ENCODE results near the gene EHMT1.
A peak's percentile ranks its signal among the peaks of the same experiment; 100 is the strongest.

The EHMT1 gene

DNA sequence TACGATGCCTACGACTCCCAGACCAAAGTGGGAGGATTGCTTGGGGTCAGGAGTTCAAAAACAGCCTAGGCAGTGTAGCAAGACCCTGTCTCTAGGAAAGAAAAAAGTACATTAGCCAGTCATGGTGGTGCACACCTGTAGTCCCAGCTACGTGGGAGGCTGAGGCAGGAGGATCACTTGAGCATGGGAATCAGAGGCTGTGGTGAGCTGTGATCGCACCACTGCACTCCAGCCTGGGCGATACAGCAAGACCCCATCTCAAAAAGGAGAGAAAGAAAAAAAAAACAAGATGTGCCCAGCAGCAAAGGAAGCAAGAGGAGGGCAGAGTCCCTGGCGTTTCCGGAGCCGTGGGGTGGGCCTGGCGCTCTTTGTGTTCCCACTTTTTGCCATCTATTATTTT, 179.3 kb downstream of the EHMT1 start:
- Histone ChIP-seq H3K27me3 (ENCODE audit: control insufficient read depth in 1 of 2, insufficient read depth in 1 of 2, low read length in 2 of 2) (no peaks in the 10 kb centered on the region), H3K27ac (ENCODE audit: low read length, poor library complexity, severe bottlenecking) (no peak overlapping the region)
- WGBS: 96% methylated on average over 9 of the region's 9 CpGs

GRCh38 chr9:137798901-137799629, 180.3 kb downstream of the EHMT1 start:
- Histone ChIP-seq H3K4me3 (ENCODE audit: insufficient read depth in 1 of 2, low read depth in 1 of 2, low read length in 2 of 2) (no peak overlapping the region), H3K9me3 (ENCODE audit: control insufficient read depth, low read length) (no peaks in the 10 kb centered on the region), H4K8ac (ENCODE audit: low read length) (no peak overlapping the region), H3K27me3 (ENCODE audit: control insufficient read depth in 1 of 2, insufficient read depth in 1 of 2, low read length in 2 of 2) (no peaks in the 10 kb centered on the region), H2BK12ac (ENCODE audit: low read length in 2 of 2) (no peak overlapping the region), H2AFZ (ENCODE audit: low read depth, low read length) (no peak overlapping the region), H3K36me3 (ENCODE audit: control insufficient read depth in 1 of 2, insufficient read depth in 2 of 2, low read depth in 1 of 2, low read length in 2 of 2) (peaks cover 80 to 95% of the 10 kb centered on the region in 2 experiments), H3K18ac (ENCODE audit: low read depth in 1 of 2, low read length in 2 of 2) (no peak overlapping the region), H3K4me2 (ENCODE audit: low read length, poor library complexity, severe bottlenecking) (no peak overlapping the region), H2BK15ac (ENCODE audit: low read depth, poor library complexity, severe bottlenecking) (no peak overlapping the region), H3K9ac (ENCODE audit: low read length) (no peak overlapping the region), H4K91ac (ENCODE audit: low read length) (peak overlapping the region; percentile 25), H3K27ac (ENCODE audit: low read length, poor library complexity, severe bottlenecking) (no peak overlapping the region), H3K4ac (ENCODE audit: low read depth in 1 of 2, low read length in 2 of 2) (no peak overlapping the region), H3K79me1 (replicated peaks; ENCODE audit: low read length, poor library complexity, severe bottlenecking) (peaks cover 24% of the 10 kb centered on the region), H2BK5ac (ENCODE audit: low read depth, low read length, poor library complexity, severe bottlenecking) (no peak overlapping the region), H2AK5ac (ENCODE audit: low read length, severe bottlenecking) (no peak overlapping the region), H3K4me1 (ENCODE audit: control insufficient read depth, insufficient read depth, low read depth, low read length) (no peaks in the 10 kb centered on the region), H3K23ac (ENCODE audit: low read length in 2 of 2) (no peak overlapping the region), H3K14ac (ENCODE audit: low read length in 2 of 2) (no peak overlapping the region), H2BK120ac (ENCODE audit: low read depth, low read length) (no peak overlapping the region)
- 97% methylated on average over 21 of the region's 21 CpGs for WGBS
- no peak for DNase-seq

More for the DNA sequence above, 179.3 kb downstream of the EHMT1 start:
- no peak overlapping the region for H2AFZ ChIP-seq (ENCODE audit: low read depth, low read length)
- H3K23ac ChIP-seq (ENCODE audit: low read length in 2 of 2): no peak overlapping the region
- no peak overlapping the region for H4K91ac ChIP-seq (ENCODE audit: low read length)
- H2BK15ac ChIP-seq (ENCODE audit: low read depth, poor library complexity, severe bottlenecking): no peak overlapping the region
- no peaks in the 10 kb centered on the region for H3K4me1 ChIP-seq (ENCODE audit: control insufficient read depth, insufficient read depth, low read depth, low read length)
- H3K79me1 ChIP-seq (replicated peaks; ENCODE audit: low read length, poor library complexity, severe bottlenecking): peaks cover 24% of the 10 kb centered on the region
- no peak for DNase-seq
- H3K18ac ChIP-seq (ENCODE audit: low read depth in 1 of 2, low read length in 2 of 2): no peak overlapping the region
- H2BK12ac ChIP-seq (ENCODE audit: low read length in 2 of 2): no peak overlapping the region
- no peak overlapping the region for H3K4ac ChIP-seq (ENCODE audit: low read depth in 1 of 2, low read length in 2 of 2)
- no peak overlapping the region for H4K8ac ChIP-seq (ENCODE audit: low read length)
- no peak overlapping the region for H3K4me3 ChIP-seq (ENCODE audit: insufficient read depth in 1 of 2, low read depth in 1 of 2, low read length in 2 of 2)
- H3K4me2 ChIP-seq (ENCODE audit: low read length, poor library complexity, severe bottlenecking): no peak overlapping the region
- no peaks in the 10 kb centered on the region for H3K9me3 ChIP-seq (ENCODE audit: control insufficient read depth, low read length)
- no peak overlapping the region for H2BK120ac ChIP-seq (ENCODE audit: low read depth, low read length)
- no peak overlapping the region for H3K9ac ChIP-seq (ENCODE audit: low read length)
- no peak overlapping the region for H3K14ac ChIP-seq (ENCODE audit: low read length in 2 of 2)
- H2BK5ac ChIP-seq (ENCODE audit: low read depth, low read length, poor library complexity, severe bottlenecking): no peak overlapping the region
- H3K36me3 ChIP-seq (ENCODE audit: control insufficient read depth in 1 of 2, insufficient read depth in 2 of 2, low read depth in 1 of 2, low read length in 2 of 2): peaks cover 74 to 95% of the 10 kb centered on the region in 2 experiments
- H2AK5ac ChIP-seq (ENCODE audit: low read length, severe bottlenecking): no peak overlapping the region

DNA sequence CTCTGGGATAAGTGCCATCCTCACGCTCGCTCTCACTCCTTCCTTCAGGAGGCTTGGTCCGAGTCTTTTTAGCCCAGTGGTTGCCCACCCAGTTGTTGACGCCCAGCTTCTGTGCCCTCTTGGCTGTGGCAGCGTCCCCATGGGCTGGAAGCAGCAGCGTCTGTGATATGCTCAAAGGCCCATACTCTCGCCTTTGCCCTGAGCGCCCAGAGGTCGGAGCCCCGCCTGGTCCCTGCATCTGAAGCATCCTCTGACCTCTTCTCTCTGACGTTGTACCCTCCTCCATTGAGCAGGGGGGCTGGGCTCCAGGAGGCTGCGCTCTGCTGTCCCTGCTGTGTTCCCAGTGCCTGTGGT, 180.8 kb downstream of the EHMT1 start:
- no peak overlapping the region for H2BK5ac ChIP-seq (ENCODE audit: low read depth, low read length, poor library complexity, severe bottlenecking)
- peak overlapping the region; percentile 25 for H4K91ac ChIP-seq (ENCODE audit: low read length)
- H3K18ac ChIP-seq (ENCODE audit: low read depth in 1 of 2, low read length in 2 of 2): no peak overlapping the region
- whole genome bisulfite sequencing: 97% methylated on average over 12 of the region's 12 CpGs
- H2AK5ac ChIP-seq (ENCODE audit: low read length, severe bottlenecking): no peak overlapping the region
- peaks cover 24% of the 10 kb centered on the region for H3K79me1 ChIP-seq (replicated peaks; ENCODE audit: low read length, poor library complexity, severe bottlenecking)
- no peak overlapping the region for H3K27ac ChIP-seq (ENCODE audit: low read length, poor library complexity, severe bottlenecking)
- no peaks in the 10 kb centered on the region for H3K9me3 ChIP-seq (ENCODE audit: control insufficient read depth, low read length)
- H3K4me2 ChIP-seq (ENCODE audit: low read length, poor library complexity, severe bottlenecking): no peak overlapping the region
- H3K4me3 ChIP-seq (ENCODE audit: insufficient read depth in 1 of 2, low read depth in 1 of 2, low read length in 2 of 2): no peak overlapping the region
- no peak overlapping the region for H2BK120ac ChIP-seq (ENCODE audit: low read depth, low read length)
- no peak overlapping the region for H2BK15ac ChIP-seq (ENCODE audit: low read depth, poor library complexity, severe bottlenecking)
- H4K8ac ChIP-seq (ENCODE audit: low read length): no peak overlapping the region
- no peak overlapping the region for H2BK12ac ChIP-seq (ENCODE audit: low read length in 2 of 2)
- no peak overlapping the region for H3K23ac ChIP-seq (ENCODE audit: low read length in 2 of 2)
- no peak overlapping the region for H2AFZ ChIP-seq (ENCODE audit: low read depth, low read length)
- H3K27me3 ChIP-seq (ENCODE audit: control insufficient read depth in 1 of 2, insufficient read depth in 1 of 2, low read length in 2 of 2): no peaks in the 10 kb centered on the region
- no peak for DNase-seq
- H3K36me3 ChIP-seq (ENCODE audit: control insufficient read depth in 1 of 2, insufficient read depth in 2 of 2, low read depth in 1 of 2, low read length in 2 of 2): peaks cover 77 to 92% of the 10 kb centered on the region in 2 experiments
- no peak overlapping the region for H3K14ac ChIP-seq (ENCODE audit: low read length in 2 of 2)
- no peak overlapping the region for H3K4ac ChIP-seq (ENCODE audit: low read depth in 1 of 2, low read length in 2 of 2)
- H3K9ac ChIP-seq (ENCODE audit: low read length): no peak overlapping the region
- no peaks in the 10 kb centered on the region for H3K4me1 ChIP-seq (ENCODE audit: control insufficient read depth, insufficient read depth, low read depth, low read length)

- no peak overlapping the region for H2BK12ac ChIP-seq (ENCODE audit: low read length in 2 of 2)
- H2BK5ac ChIP-seq (ENCODE audit: low read depth, low read length, poor library complexity, severe bottlenecking): no peak overlapping the region
- no peak overlapping the region for H3K9ac ChIP-seq (ENCODE audit: low read length)
- H4K8ac ChIP-seq (ENCODE audit: low read length): no peak overlapping the region
- H2AFZ ChIP-seq (ENCODE audit: low read depth, low read length): no peak overlapping the region
- no peak overlapping the region for H4K91ac ChIP-seq (ENCODE audit: low read length)
- H3K36me3 ChIP-seq (ENCODE audit: control insufficient read depth in 1 of 2, insufficient read depth in 2 of 2, low read depth in 1 of 2, low read length in 2 of 2): peaks cover 79 to 92% of the 10 kb centered on the region in 2 experiments
- H3K4me1 ChIP-seq (ENCODE audit: control insufficient read depth, insufficient read depth, low read depth, low read length): no peaks in the 10 kb centered on the region
- H3K4me2 ChIP-seq (ENCODE audit: low read length, poor library complexity, severe bottlenecking): no peak overlapping the region
- no peak overlapping the region for H2BK120ac ChIP-seq (ENCODE audit: low read depth, low read length)
- peaks cover 28% of the 10 kb centered on the region for H3K79me1 ChIP-seq (replicated peaks; ENCODE audit: low read length, poor library complexity, severe bottlenecking)
- no peak for DNase-seq
- H3K4ac ChIP-seq (ENCODE audit: low read depth in 1 of 2, low read length in 2 of 2): no peak overlapping the region
- H3K18ac ChIP-seq (ENCODE audit: low read depth in 1 of 2, low read length in 2 of 2): no peak overlapping the region
- H3K27ac ChIP-seq (ENCODE audit: low read length, poor library complexity, severe bottlenecking): no peak overlapping the region
- no peaks in the 10 kb centered on the region for H3K27me3 ChIP-seq (ENCODE audit: control insufficient read depth in 1 of 2, insufficient read depth in 1 of 2, low read length in 2 of 2)
- WGBS: 94% methylated on average over 31 of the region's 31 CpGs
- no peak overlapping the region for H2BK15ac ChIP-seq (ENCODE audit: low read depth, poor library complexity, severe bottlenecking)
- peak overlapping the region in 1 of 2 experiments; percentile 12 for H3K14ac ChIP-seq (ENCODE audit: low read length in 2 of 2)
- H3K23ac ChIP-seq (ENCODE audit: low read length in 2 of 2): no peak overlapping the region
- no peak overlapping the region for H2AK5ac ChIP-seq (ENCODE audit: low read length, severe bottlenecking)
- no peaks in the 10 kb centered on the region for H3K9me3 ChIP-seq (ENCODE audit: control insufficient read depth, low read length)
- no peak overlapping the region for H3K4me3 ChIP-seq (ENCODE audit: insufficient read depth in 1 of 2, low read depth in 1 of 2, low read length in 2 of 2)
Observed at GRCh38 chr9:137800196-137801022, 181.6 kb downstream of the EHMT1 start.
